ENCODE measurements around the gene TGFBR1. TPM values are rescaled to one million over a fixed set of nuclear protein-coding genes. Genes with fewer than 3 reads are reported as not detected.

The TGFBR1 gene
- total and polyA plus RNA-seq, 10 donors: 8.9 to 60.8 (median 45.4) TPM

GRCh38 chr9:99141849-99142248, 36.9 kb downstream of the TGFBR1 start:
- H3K27me3 ChIP-seq (replicated peaks in 1 of 7): no peaks in the 10 kb centered on the region
- no peak for DNase-seq
- intact Hi-C loops (cut with DNase I; ENCODE audit: low total_unique reads): loop anchor here (2.0 to 10.0 kb wide), 2 partner anchors 143 to 297 kb away; no protein-coding TSS in a partner anchor
- WGBS, 5 donors: 83 to 90% (median 88%) methylated on average over 5 of the region's 5 CpGs
- H3K27ac ChIP-seq: no peak overlapping the region
- no peaks in the 10 kb centered on the region for H3K9me3 ChIP-seq
- no peak overlapping the region for H3K4me3 ChIP-seq
- peaks cover 3 to 96% (median 59%) of the 10 kb centered on the region in 6 donors for H3K36me3 ChIP-seq
- no peak for TF ChIP-seq POLR2A (IDR thresholded peaks at IDR 0.05)
- no peak for TF ChIP-seq POLR2AphosphoS5 (IDR thresholded peaks at IDR 0.05)
- no peak for TF ChIP-seq CTCF (IDR thresholded peaks at IDR 0.05 in 8 of 11, conservative IDR thresholded peaks at IDR 0.05 in 3 of 11)
- H3K4me1 ChIP-seq: peaks cover 10 to 44% (median 23%) of the 10 kb centered on the region in 6 donors

GRCh38 chr9:99142275-99142674, 37.4 kb downstream of the TGFBR1 start:
- DNase-seq: no peak
- Histone ChIP-seq H3K9me3 (no peaks in the 10 kb centered on the region), H3K27ac (no peak overlapping the region), H3K4me3 (no peak overlapping the region), H3K27me3 (replicated peaks in 1 of 7) (no peaks in the 10 kb centered on the region), H3K36me3 (peaks cover 5 to 100% (median 63%) of the 10 kb centered on the region in 6 donors), H3K4me1 (peaks cover 5 to 39% (median 19%) of the 10 kb centered on the region in 6 donors)
- intact Hi-C loops (cut with DNase I; ENCODE audit: low total_unique reads): loop anchor here (10.0 kb wide), 1 partner anchor 297 kb away; no protein-coding TSS in a partner anchor
- TF ChIP-seq POLR2A (IDR thresholded peaks at IDR 0.05) (no peak), POLR2AphosphoS5 (IDR thresholded peaks at IDR 0.05) (no peak), CTCF (IDR thresholded peaks at IDR 0.05 in 8 of 11, conservative IDR thresholded peaks at IDR 0.05 in 3 of 11) (no peak)
- WGBS, 5 donors: 96 to 98% (median 97%) methylated on average over 4 of the region's 4 CpGs

GRCh38 chr9:99143655-99144054, 38.7 kb downstream of the TGFBR1 start:
- 94 to 97% (median 95%) methylated on average over 3 of the region's 3 CpGs for WGBS, 5 donors
- H3K36me3 ChIP-seq: peaks cover 9 to 100% (median 73%) of the 10 kb centered on the region in 6 donors
- no peak for TF ChIP-seq POLR2A (IDR thresholded peaks at IDR 0.05)
- TF ChIP-seq CTCF (IDR thresholded peaks at IDR 0.05 in 8 of 11, conservative IDR thresholded peaks at IDR 0.05 in 3 of 11): no peak
- no peak for TF ChIP-seq POLR2AphosphoS5 (IDR thresholded peaks at IDR 0.05)

GRCh38 chr9:99144966-99145365, 40.1 kb downstream of the TGFBR1 start:
- 79 to 96% (median 90%) methylated on average over 4 of the region's 4 CpGs for WGBS, 5 donors
- Histone ChIP-seq H3K4me3 (no peak overlapping the region), H3K9me3 (no peaks in the 10 kb centered on the region), H3K27ac (no peak overlapping the region), H3K4me1 (peaks cover 0 to 15% (median 7%) of the 10 kb centered on the region in 6 donors), H3K27me3 (replicated peaks in 1 of 7) (no peaks in the 10 kb centered on the region), H3K36me3 (peaks cover 9 to 100% (median 78%) of the 10 kb centered on the region in 6 donors)
- intact Hi-C loops (cut with DNase I; ENCODE audit: low total_unique reads): loop anchor here (10.0 kb wide), 1 partner anchor 300 kb away; no protein-coding TSS in a partner anchor
- no peak for TF ChIP-seq CTCF (IDR thresholded peaks at IDR 0.05 in 8 of 11, conservative IDR thresholded peaks at IDR 0.05 in 3 of 11)
- TF ChIP-seq POLR2A (IDR thresholded peaks at IDR 0.05): no peak
- TF ChIP-seq POLR2AphosphoS5 (IDR thresholded peaks at IDR 0.05): no peak
- DNase-seq: no peak

More at GRCh38 chr9:99143655-99144054, 38.7 kb downstream of the TGFBR1 start:
- H3K4me3 ChIP-seq: no peak overlapping the region
- no peak for DNase-seq
- H3K27ac ChIP-seq: no peak overlapping the region
- intact Hi-C loops (cut with DNase I; ENCODE audit: low total_unique reads): loop anchor here (10.0 kb wide), 1 partner anchor 299 kb away; no protein-coding TSS in a partner anchor
- peaks cover 0 to 26% (median 9%) of the 10 kb centered on the region in 6 donors for H3K4me1 ChIP-seq
- H3K27me3 ChIP-seq (replicated peaks in 1 of 7): no peaks in the 10 kb centered on the region
- H3K9me3 ChIP-seq: no peaks in the 10 kb centered on the region
